Posterior vena cava (tissue), 2 donors: Measurements from ENCODE around the gene GIMAP2. TPM values are rescaled to one million over a fixed set of nuclear protein-coding genes. Genes with fewer than 3 reads are reported as not detected.
"Not testable (repeated sequence)": the region's sequence is repeated elsewhere in the genome, so short reads cannot be mapped to it uniquely, and the experiment has no call there.

Source experiments
- DNase-seq: peaks from one replicate; pipeline ENCODE4 v3.0.0-alpha.2; 2020; ENCODE audit warnings: low spot score
- intact Hi-C, 2 donors: fragments of 100-400 bp; cut with DNase I; formaldehyde crosslinking; loops; one replicate each; pipeline versions ENCODE4 v1.14.1 to v1.14.2; 2022 to 2023
- total RNA-seq, 2 donors: library from RNA; stranded (reverse); fragmentation: NEBNext Ultra II Directional; extraction: Animal tissue kit (Norgen Biotek cat#: 25700); gene quantifications; one replicate each; pipeline ENCODE4 v1.2.1, GENCODE V29; 2021
- donor health status: DM: yes; HTN: yes; CAD: no.
- donor health status: DM: yes; HTN: yes; CAD: no.

The GIMAP2 gene
- total RNA-seq, 2 donors from 2014 or later = 8.3 to 12.2 TPM

- DNase-seq, intact Hi-C loops: not testable (repeated sequence)
Observed at GRCh38 chr7:150671798-150672585, 13.5 kb upstream of the GIMAP2 start.

- DNase-seq = no peak
- intact Hi-C loops = no loop called here
Observed at GRCh38 chr7:150675714-150676113, 9.8 kb upstream of the GIMAP2 start.

- intact Hi-C loops, DNase-seq: not testable (repeated sequence)
Observed at GRCh38 chr7:150676276-150676675, 9.2 kb upstream of the GIMAP2 start.

GRCh38 chr7:150676854-150677253 lies 8.7 kb upstream of the GIMAP2 start:
- intact Hi-C loops, DNase-seq: not testable (repeated sequence)

- DNase-seq, intact Hi-C loops: not testable (repeated sequence)
Observed at GRCh38 chr7:150678601-150679000, 6.9 kb upstream of the GIMAP2 start.

- intact Hi-C loops = not testable (repeated sequence)
Observed at GRCh38 chr7:150680364-150680763, 5.1 kb upstream of the GIMAP2 start.

GRCh38 chr7:150686030-150686631 lies 625 bp downstream of the GIMAP2 start:
- DNase-seq = no peak
- intact Hi-C loops = no loop called here

More at GRCh38 chr7:150680364-150680763, 5.1 kb upstream of the GIMAP2 start:
- not testable (repeated sequence) for DNase-seq

- intact Hi-C loops = no loop called here
- DNase-seq = no peak
Observed at GRCh38 chr7:150688630-150689029, 3.1 kb downstream of the GIMAP2 start.

- intact Hi-C loops = no loop called here
Observed at GRCh38 chr7:150695654-150696053, 10.1 kb downstream of the GIMAP2 start.

GRCh38 chr7:150703209-150703608 lies 17.7 kb downstream of the GIMAP2 start:
- no peak for DNase-seq
- intact Hi-C loops = no loop called here

More at GRCh38 chr7:150695654-150696053, 10.1 kb downstream of the GIMAP2 start:
- no peak for DNase-seq

- DNase-seq = no peak
- intact Hi-C loops = no loop called here
Observed at GRCh38 chr7:150715293-150715692, 29.8 kb downstream of the GIMAP2 start.

GRCh38 chr7:150715738-150716137 lies 30.2 kb downstream of the GIMAP2 start:
- DNase-seq = no peak
- intact Hi-C loops = no loop called here

- DNase-seq = no peak
- intact Hi-C loops = no loop called here
Observed at GRCh38 chr7:150716368-150716767, 30.9 kb downstream of the GIMAP2 start, which contains the start of gene GIMAP1. Gene GIMAP1, plus strand, starts transcription at chr7:150716613. Its CDS starts 2,435 bp downstream, at chr7:150719048.

GRCh38 chr7:150716939-150717338 lies 31.4 kb downstream of the GIMAP2 start:
- DNase-seq = no peak
- intact Hi-C loops = no loop called here

GRCh38 chr7:150717814-150718420 lies 32.4 kb downstream of the GIMAP2 start:
- intact Hi-C loops = no loop called here
- DNase-seq = no peak

GRCh38 chr7:150719436-150719835 lies 33.9 kb downstream of the GIMAP2 start:
- intact Hi-C loops = no loop called here
- DNase-seq = no peak

GRCh38 chr7:150719960-150720891 lies 34.7 kb downstream of the GIMAP2 start:
- intact Hi-C loops = no loop called here

GRCh38 chr7:150721970-150722373 lies 36.5 kb downstream of the GIMAP2 start:
- DNase-seq = no peak
- intact Hi-C loops = no loop called here

More at GRCh38 chr7:150719960-150720891, 34.7 kb downstream of the GIMAP2 start:
- no peak for DNase-seq

GRCh38 chr7:150722431-150722931 lies 37.0 kb downstream of the GIMAP2 start:
- intact Hi-C loops = no loop called here
- no peak for DNase-seq
